Measurements from ENCODE around the gene SERPINE1.

SERPINE1 gene

DNA sequence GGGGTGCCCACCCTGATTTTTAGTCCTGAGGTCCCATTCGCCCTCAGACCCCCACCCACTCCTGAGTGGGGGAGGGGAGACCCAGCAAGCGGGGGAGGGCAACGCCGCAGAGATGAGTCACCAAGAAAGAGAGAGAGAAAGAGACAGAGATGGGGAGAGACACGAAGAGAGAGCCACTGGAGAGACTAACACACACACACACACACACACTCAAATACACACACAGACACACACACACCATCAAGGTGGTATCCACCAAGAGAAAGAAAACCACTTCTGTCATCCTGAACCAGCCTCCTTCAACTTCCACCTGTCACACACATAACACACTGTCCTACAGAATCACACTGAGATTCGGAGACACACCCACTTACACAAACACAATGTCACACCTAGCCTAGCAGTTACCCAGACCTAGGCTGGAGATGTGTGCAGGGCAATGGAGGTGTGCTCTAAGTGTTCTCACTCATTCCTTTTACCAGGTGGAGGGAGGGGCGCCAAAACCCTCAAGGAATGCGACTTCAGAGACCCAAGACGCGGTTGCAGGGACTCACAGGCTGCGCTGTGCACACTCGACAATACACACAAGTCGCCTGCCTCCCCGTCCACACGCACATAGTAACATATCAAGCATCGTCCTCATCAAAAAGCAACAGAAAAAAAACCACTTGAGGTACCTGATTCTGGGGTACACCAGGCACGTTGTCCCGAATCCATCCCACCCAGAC, 42.4 kb downstream of the SERPINE1 start:
- Histone ChIP-seq H3K4me1 (peaks cover 13% of the 10 kb centered on the region), H3K9me3 (no peaks in the 10 kb centered on the region), H3K36me3 (replicated peaks) (no peaks in the 10 kb centered on the region), H3K4me3 (0 out of 2 replicates have a peak overlapping the region, but pooled peaks have one; percentile 5), H3K27me3 (ENCODE audit: low read depth) (peaks cover 89% of the 10 kb centered on the region)
- in situ Hi-C loops (cut with MboI; ENCODE audit: low sequenced_read_pairs): no loop called here
- no peak for DNase-seq (ENCODE audit: low spot score in 2 of 2)

DNA sequence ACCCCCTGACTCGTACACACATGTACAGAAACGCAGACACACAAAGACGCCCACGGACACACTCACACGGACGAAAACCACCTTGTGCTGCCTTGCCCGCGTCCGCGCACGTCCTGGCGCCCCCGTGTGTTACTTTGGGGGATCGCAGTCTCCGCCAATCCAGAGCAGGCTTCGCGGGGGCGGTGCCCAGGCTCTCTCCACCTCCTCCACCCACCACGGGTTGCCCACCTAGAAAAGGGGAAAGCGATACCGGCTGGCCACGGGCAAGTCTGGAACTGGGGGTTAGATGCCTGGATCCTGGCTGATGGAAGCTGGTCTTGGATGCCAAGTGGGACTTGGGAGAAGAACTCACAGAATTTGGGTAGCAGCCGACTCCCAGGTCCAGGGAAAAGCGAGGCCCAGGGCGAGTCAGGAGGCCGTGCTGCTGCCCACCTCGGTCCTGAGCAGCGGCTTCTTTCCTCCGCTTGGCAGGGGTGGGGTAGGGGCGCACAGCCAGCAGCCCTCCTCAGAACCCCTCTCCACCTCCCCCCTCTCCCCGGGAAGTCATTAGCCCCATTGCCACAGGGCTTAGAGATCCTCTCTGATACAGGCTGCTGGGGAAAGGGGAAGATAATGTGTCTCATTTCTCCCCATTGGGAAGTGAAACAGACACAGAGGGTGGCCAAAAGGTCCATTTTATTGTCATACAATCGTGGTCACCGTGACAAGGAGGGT, 43.1 kb downstream of the SERPINE1 start:
- H3K36me3 ChIP-seq (replicated peaks): no peaks in the 10 kb centered on the region
- H3K27me3 ChIP-seq (ENCODE audit: low read depth): peaks cover 84% of the 10 kb centered on the region
- 0 out of 2 replicates have a peak overlapping the region, but pooled peaks have one; percentile 5 for H3K4me3 ChIP-seq
- H3K9me3 ChIP-seq: no peaks in the 10 kb centered on the region
- H3K4me1 ChIP-seq: peaks cover 13% of the 10 kb centered on the region
- in situ Hi-C loops (cut with MboI; ENCODE audit: low sequenced_read_pairs): no loop called here
- peak in 1 of 2 experiments; percentile 90 for DNase-seq (ENCODE audit: low spot score in 2 of 2)

DNA sequence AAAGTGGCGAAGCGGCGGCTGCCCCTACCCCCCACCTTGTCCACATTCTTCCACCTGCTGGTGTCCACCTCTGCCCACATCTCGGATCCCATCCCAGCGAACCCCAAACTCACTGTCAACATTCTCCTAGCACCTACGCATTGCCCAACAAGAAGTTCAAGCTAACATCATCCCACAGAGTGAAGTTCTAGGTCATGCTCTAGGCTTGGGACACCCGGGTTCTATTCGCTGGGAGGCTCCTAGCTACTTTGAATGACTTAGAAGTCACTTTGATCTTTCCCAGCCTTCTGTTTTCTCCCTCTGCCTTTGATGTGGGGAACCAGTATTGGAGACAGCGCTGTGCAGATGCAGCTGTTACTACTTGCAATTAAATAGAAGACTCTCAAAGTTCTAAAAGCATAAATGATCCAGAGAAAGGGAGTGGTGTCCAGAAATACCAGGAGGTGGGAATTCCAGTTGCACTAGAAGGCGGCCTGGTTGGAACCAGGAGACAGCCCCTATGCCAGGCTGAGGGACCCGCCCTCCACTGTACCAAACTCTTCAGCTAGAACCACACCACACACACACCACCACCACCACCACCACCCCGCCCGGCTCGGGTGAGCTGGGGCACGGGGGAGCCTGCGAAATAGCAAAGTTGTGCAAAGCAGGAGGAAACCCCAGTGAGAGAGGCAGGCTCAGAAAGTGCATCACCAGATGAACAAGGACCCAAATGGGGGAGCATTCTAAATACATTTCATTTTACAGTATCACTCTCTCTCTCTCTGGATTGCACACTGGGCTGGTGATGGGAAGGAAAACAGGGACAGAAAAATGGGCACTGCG, 43.9 kb downstream of the SERPINE1 start:
- in situ Hi-C loops (cut with MboI; ENCODE audit: low sequenced_read_pairs): no loop called here
- peaks cover 8% of the 10 kb centered on the region for H3K4me1 ChIP-seq
- H3K36me3 ChIP-seq (replicated peaks): no peaks in the 10 kb centered on the region
- H3K27me3 ChIP-seq (ENCODE audit: low read depth): peaks cover 80% of the 10 kb centered on the region
- no peak for DNase-seq (ENCODE audit: low spot score in 2 of 2)
- H3K9me3 ChIP-seq: no peaks in the 10 kb centered on the region
- no peak overlapping the region for H3K4me3 ChIP-seq

DNA sequence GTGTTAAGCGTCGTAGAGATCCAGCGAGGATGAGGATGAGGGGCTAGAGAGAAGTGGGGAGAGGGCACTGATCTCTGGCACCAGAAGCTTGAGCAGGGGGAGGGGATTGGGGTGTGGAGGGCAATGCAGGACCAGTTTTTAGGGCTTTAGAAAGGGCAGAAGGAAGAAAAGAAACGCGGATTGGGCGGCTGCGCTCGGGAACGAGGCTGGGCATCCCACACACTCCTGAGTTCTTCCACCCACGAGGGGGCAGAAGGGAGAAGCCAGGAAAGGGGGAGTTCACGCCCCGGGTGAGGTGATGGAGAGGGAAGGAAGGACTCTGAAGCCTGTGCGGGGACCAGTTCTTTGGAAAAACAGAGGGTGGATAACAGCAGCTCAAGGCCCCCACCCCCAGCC, 44.5 kb downstream of the SERPINE1 start:
- in situ Hi-C loops (cut with MboI; ENCODE audit: low sequenced_read_pairs): no loop called here
- Histone ChIP-seq H3K4me1 (peaks cover 6% of the 10 kb centered on the region; the same call in 1 of the 2 replicates), H3K27me3 (ENCODE audit: low read depth) (peaks cover 76% of the 10 kb centered on the region)

DNA sequence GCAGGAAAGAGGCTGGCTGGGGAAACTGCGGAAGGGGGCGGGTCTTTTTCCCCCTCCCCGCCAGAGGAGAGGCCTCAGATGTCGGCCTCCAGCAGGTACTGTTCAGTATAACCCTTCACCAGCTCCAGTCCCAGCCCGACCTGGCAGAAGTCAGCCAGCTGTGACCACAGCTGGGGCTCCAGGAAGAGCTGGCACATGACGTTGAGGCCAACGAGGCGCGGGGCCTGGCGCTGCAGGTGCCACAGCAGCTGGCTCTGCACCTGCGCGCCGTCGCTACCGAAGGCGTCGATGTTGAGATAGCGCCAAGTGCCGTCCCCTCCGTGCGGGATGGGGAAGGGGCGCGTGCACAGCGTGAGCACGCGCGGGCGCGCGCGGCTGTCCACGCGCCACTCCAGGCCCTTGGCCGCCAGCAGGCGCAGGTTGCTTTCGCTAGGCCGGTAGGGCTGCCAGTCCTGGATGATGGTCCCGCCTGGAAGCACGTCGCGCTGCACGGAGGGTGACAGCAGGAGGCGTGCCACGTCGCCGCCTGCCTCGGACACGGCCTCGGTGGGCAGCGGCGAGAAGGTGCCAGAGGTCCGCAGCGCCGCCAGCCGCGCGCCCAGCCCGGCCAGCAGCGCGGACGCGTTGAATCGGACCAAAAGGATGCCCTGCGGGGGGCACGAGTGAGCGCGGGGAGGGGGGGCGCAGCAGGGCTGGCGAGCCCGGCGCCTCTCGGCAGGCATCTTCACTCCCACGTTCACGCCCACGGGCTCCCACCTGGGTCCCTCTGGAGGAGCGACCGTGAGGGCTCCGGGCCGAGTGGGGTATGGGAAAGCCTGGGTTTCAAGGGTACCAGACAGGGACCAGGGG, 45.3 kb downstream of the SERPINE1 start:
- Histone ChIP-seq H3K9me3 (no peaks in the 10 kb centered on the region), H3K4me1 (peaks cover 6% of the 10 kb centered on the region; the same call in 1 of the 2 replicates), H3K27me3 (ENCODE audit: low read depth) (peaks cover 71% of the 10 kb centered on the region), H3K4me3 (no peak overlapping the region), H3K36me3 (replicated peaks) (no peaks in the 10 kb centered on the region)
- in situ Hi-C loops (cut with MboI; ENCODE audit: low sequenced_read_pairs): no loop called here
- no peak for DNase-seq (ENCODE audit: low spot score in 2 of 2)

More for the DNA sequence above, 44.5 kb downstream of the SERPINE1 start:
- no peaks in the 10 kb centered on the region for H3K9me3 ChIP-seq
- no peak overlapping the region for H3K4me3 ChIP-seq
- DNase-seq (ENCODE audit: low spot score in 2 of 2): no peak
- H3K36me3 ChIP-seq (replicated peaks): no peaks in the 10 kb centered on the region

DNA sequence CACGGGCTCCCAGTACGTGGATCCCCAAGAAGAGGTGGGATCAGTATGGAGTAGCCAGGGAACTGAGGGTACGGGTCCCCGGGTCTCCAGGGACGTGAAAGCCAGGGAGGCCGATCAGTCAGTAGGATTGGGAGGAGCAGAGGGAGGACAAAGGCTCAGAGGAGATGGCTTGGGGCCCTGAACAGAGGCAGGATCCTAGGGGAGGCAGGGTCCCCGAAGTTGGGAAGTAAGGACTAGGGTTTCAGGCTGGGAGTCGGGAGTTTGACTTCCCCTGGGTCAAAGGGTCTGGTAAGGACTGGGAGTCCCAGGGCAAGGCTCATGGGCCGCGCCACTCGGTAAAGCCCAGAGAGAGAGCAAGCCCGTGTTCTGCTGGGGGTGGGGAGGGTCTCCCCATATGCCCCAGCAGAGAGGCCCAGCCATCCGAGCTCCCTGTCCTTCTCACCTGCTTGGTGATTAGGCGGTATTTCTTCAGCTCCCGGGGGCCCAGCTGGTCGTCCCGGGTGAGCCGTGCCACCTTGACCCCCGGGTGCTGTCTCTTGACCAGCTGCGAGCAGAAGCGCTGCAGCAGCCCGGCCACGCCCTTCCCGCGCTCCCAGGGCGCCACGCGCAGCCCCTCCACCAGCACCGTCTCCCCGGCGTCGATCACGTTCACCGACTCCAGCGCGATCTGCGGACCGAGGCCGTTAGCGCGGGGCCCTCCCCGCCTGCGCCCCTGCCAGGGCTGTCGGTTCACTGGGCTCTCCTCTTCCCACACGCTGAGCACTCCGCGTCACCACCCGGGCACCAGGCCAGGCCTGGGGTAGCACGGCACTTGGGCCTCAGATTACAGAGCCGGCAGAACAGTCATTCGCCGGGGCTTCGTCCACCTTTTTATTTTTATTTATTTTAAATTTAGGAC, 46.2 kb downstream of the SERPINE1 start:
- Histone ChIP-seq H3K4me1 (peaks cover 6% of the 10 kb centered on the region; the same call in 1 of the 2 replicates), H3K4me3 (no peak overlapping the region), H3K27me3 (ENCODE audit: low read depth) (peaks cover 70% of the 10 kb centered on the region), H3K36me3 (replicated peaks) (no peaks in the 10 kb centered on the region), H3K9me3 (no peaks in the 10 kb centered on the region)
- in situ Hi-C loops (cut with MboI; ENCODE audit: low sequenced_read_pairs): no loop called here
- DNase-seq (ENCODE audit: low spot score in 2 of 2): no peak

DNA sequence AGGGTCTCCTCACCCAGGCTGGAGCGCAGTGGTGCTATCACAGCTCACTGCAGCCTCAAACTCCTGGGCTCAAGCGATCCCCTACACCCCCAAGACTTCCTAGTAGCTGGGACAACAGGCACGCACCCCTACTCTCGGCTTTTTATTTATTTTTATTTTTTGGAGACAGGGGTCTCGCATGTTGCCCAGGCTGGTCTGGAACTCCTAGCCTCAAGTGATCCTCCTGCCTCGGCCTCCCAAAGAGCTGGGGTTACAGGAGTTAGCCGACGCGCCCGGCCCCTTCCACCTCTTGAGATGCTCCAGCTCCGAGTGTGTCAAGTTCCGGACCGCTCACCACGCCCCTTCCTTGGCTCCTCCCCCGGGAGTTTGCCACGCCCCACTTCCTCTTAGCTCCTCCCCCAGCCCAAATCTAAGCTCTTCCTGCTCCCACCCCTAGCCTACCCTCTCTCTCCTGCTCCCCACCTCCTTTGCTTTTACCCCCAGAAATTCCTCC, 46.9 kb downstream of the SERPINE1 start:
- H3K4me3 ChIP-seq: no peak overlapping the region
- peaks cover 6% of the 10 kb centered on the region; the same call in 1 of the 2 replicates for H3K4me1 ChIP-seq
- peak in 1 of 2 experiments; percentile 73 for DNase-seq (ENCODE audit: low spot score in 2 of 2)
- H3K27me3 ChIP-seq (ENCODE audit: low read depth): peaks cover 66% of the 10 kb centered on the region
- in situ Hi-C loops (cut with MboI; ENCODE audit: low sequenced_read_pairs): no loop called here
- H3K9me3 ChIP-seq: no peaks in the 10 kb centered on the region
- H3K36me3 ChIP-seq (replicated peaks): no peaks in the 10 kb centered on the region

DNA sequence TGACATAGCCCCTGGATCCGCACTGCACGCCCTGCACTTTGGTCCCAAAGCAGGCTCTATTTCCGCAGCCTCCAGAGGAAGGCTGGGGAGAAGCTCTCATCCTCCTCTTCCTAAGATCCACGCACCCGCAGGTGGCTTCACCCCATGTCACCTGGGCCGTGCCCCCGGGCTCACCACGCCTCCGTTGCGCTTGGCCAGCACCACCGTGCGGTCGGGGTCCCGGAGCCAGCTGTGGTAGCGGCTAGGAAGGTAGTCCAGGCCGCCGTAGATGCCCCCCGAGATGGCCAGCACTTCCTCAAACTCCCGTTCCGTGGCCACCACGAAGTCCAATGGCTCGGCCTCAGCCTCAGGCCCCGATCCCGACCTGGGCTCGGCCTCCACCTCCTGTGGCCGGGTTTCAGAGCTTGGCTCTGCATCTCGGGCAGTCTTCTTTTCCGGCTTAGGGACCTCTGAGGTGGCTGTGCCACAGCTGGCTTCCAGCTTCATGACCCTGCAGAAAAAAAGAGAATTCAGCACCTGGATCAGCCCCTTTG, 47.5 kb downstream of the SERPINE1 start:
- DNase-seq (ENCODE audit: low spot score in 2 of 2): no peak
- Histone ChIP-seq H3K9me3 (no peaks in the 10 kb centered on the region), H3K4me3 (no peak overlapping the region), H3K36me3 (replicated peaks) (no peaks in the 10 kb centered on the region), H3K4me1 (peaks cover 3% of the 10 kb centered on the region; the same call in 1 of the 2 replicates), H3K27me3 (ENCODE audit: low read depth) (peaks cover 60% of the 10 kb centered on the region)
- in situ Hi-C loops (cut with MboI; ENCODE audit: low sequenced_read_pairs): no loop called here

DNA sequence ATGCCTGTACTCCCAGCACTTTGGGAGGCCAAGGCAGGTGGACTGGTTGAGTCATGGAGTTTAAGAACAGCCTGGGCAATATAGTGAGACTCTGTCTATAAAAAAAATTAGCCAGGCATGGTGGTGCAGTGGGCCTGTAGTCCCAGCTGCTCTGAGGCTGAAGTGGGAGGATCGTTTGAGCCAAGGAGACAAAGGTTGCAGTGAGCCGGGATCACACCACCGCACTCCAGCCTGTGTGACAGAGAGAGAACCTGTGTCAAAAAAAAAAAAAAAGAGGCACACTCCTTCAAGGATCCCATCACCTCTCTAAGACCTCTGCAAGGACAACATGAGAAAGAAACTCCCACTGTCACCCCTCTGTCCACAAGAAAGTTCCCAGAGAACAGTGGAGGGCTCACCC, 48.8 kb downstream of the SERPINE1 start:
- Histone ChIP-seq H3K27me3 (ENCODE audit: low read depth) (peaks cover 59% of the 10 kb centered on the region), H3K9me3 (no peaks in the 10 kb centered on the region), H3K4me3 (no peak overlapping the region), H3K4me1 (no peaks in the 10 kb centered on the region; the same call in 1 of the 2 replicates), H3K36me3 (replicated peaks) (no peaks in the 10 kb centered on the region)
- no peak for DNase-seq (ENCODE audit: low spot score in 2 of 2)
- in situ Hi-C loops (cut with MboI; ENCODE audit: low sequenced_read_pairs): no loop called here

DNA sequence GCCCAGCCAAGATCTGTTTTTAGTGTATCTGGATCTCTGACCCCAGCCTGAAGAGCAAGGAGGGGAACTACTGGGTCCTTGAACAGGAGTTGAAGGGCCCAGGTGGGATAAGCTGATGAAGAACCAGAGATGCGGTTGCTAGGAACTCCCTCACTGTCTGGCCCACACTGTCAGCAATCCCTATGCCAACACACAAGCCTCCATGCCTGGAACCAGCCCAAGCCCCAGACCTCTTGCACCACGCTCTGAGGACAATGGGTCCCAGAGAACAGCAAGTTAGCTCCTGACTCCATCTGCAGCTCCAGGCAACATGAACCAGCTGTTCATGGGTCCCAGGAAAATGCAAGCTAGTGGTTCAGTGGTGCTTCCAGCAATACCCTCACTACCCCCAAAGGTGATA, 50.7 kb downstream of the SERPINE1 start:
- H3K36me3 ChIP-seq (replicated peaks): no peaks in the 10 kb centered on the region
- no peak for DNase-seq (ENCODE audit: low spot score in 2 of 2)
- no peaks in the 10 kb centered on the region; the same call in 1 of the 2 replicates for H3K4me1 ChIP-seq
- no peak overlapping the region for H3K4me3 ChIP-seq
- in situ Hi-C loops (cut with MboI; ENCODE audit: low sequenced_read_pairs): no loop called here
- H3K27me3 ChIP-seq (ENCODE audit: low read depth): peaks cover 40% of the 10 kb centered on the region
- no peaks in the 10 kb centered on the region for H3K9me3 ChIP-seq

DNA sequence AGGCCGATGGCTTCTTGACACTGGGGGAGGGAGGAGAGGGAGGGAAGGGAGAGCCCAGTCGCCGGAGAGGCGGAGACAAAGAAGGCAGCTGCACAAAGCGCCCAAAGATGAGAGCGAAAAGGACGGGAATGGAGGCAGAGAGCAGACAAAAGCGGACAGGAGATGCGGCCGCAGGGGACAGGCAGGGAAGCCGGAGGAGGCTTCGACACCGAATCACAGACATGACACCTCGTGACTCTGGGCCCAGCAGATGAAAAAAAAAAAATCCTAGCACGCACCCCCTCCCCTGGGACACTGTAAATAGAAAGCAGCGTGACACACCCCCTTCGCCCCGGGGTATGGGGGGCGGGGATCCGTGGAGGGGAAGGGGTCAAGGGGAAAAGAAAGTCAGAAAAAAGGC, 52.2 kb downstream of the SERPINE1 start:
- in situ Hi-C loops (cut with MboI; ENCODE audit: low sequenced_read_pairs): no loop called here
- Histone ChIP-seq H3K9me3 (no peaks in the 10 kb centered on the region), H3K4me1 (no peaks in the 10 kb centered on the region; the same call in 1 of the 2 replicates), H3K4me3 (no peak overlapping the region), H3K36me3 (replicated peaks) (no peaks in the 10 kb centered on the region), H3K27me3 (ENCODE audit: low read depth) (peaks cover 25% of the 10 kb centered on the region)
- peak; percentile 44 to 71 for DNase-seq (ENCODE audit: low spot score in 2 of 2)

DNA sequence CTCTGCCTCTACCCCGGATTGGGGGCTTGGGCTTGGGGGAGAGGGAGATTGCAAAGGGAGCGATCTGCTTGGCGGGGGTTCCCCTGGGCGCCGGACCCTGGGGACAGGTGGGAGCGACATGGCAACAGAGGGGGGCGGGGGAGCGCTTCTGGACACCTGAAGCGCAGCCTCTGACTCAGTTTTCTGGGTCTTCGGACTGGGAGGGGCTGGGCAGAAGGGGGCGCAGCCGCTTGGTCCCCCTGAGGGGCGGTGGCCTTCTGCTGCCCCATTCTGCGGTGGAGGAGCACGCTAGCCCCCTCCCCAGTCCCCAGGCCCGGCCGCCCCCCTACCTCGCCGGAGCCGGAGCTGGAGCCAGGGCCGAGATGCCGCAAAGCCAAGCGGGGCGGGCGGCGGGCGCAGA, 52.8 kb downstream of the SERPINE1 start:
- in situ Hi-C loops (cut with MboI; ENCODE audit: low sequenced_read_pairs): no loop called here
- Histone ChIP-seq H3K4me3 (peak overlapping the region; percentile 17), H3K27me3 (ENCODE audit: low read depth) (peaks cover 21% of the 10 kb centered on the region), H3K36me3 (replicated peaks) (no peaks in the 10 kb centered on the region), H3K4me1 (no peaks in the 10 kb centered on the region), H3K9me3 (no peaks in the 10 kb centered on the region)
- no peak for DNase-seq (ENCODE audit: low spot score in 2 of 2)
